CD4-positive, alpha-beta T cell treated with Interleukin-1 beta for 1 hour (primary cell): ENCODE results near the gene PSAP.

ENCODE experiments used
- DNase-seq, 2 donors: peaks; one replicate each; pipeline ENCODE4 v3.0.0-alpha.2; 2020 to 2022

PSAP gene

DNA sequence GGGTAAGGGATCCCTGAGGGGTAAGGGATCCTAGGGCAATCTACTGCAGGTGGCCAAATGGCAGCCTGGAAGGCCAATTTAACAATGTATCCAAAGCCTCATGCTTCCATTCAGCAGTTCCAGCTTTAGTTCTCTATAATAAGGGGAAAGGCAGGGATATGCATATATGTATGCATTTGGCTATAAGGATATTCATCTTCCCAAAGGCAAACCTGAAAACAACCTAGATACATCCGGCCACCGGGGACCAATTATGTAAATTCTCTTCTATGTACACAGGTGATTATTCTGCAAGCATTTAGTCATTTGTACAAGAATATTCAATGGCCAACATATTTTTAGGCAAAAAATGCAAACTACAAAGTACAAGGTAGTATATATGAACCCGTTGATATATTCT, 26.7 kb downstream of the PSAP start:
- DNase-seq: no peak

DNA sequence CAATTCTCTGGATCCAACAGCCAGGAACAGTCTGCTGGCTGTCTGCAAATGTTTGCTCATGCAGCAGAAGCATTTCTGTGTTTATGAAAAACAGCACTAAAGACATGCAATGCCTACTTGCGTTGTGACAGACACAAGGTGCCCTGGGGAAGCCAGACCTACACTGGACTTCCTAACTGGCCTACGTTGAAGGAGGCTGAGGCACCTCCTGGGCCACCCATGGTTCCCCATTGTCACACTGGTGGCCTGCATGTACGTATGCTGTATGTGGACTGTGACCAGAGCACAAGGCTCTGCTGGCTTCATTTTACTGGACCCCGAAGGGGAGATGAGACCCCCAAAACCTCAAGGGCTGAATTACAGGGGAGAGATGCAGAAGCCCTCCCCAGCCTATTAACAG, 27.7 kb downstream of the PSAP start:
- no peak for DNase-seq

DNA sequence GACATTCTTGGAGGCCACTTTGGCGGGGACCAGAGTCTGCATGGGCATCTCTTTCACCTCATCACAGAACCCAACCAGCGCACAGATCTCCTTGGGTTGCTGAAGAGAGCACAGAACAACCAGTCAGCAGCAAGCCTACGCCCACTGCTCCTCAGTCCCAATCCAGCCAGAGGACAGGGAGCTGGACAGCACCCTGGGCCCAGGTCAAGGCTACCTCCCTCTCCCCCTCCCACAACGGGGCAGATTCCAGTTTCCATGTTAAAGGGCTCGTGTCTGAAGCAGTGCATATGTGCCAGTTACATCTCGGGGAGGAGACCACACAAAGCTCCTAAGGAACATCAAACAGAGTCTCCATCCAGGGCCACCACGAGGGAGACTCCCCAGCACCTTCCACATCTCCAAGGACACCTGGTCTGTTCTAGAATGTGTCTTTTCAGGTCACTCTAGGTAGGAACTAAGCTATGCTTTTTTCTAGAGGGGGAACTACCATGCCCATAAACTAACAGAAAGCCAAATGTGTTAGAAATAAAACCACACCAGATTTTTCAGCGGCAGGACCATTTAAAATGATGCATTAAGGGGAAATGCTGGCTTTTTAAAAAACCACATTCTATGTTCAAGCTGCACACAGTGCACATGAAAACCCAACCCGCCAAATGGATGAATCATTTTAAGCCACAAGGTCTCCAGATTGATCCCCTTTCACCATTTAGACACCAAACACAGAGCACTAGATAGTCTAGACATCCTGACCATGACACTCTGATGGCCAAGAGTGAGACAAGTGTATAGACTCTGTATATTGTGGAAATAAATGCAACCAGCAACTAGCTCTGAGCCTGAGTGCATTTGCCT, 28.9 kb downstream of the PSAP start:
- no peak for DNase-seq

DNA sequence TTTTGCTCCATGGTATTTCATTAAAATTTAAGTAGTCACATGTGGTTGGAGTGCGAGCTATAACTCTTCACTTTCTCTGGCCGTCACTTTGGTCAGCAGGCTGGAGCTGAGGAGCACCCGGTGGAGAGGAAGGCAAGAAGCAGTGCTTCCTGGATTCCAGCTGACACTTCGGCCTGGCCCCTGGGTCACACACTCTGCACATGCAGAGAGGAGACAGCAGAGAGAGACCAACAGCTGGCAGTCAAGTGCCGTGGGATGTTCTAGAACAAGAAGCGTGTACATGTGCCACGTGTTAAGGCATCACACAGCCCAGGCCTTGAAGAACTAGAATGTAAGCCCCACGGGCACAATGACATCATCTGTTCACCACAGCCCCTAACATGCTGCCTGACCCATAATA, 30.1 kb downstream of the PSAP start:
- DNase-seq: no peak

DNA sequence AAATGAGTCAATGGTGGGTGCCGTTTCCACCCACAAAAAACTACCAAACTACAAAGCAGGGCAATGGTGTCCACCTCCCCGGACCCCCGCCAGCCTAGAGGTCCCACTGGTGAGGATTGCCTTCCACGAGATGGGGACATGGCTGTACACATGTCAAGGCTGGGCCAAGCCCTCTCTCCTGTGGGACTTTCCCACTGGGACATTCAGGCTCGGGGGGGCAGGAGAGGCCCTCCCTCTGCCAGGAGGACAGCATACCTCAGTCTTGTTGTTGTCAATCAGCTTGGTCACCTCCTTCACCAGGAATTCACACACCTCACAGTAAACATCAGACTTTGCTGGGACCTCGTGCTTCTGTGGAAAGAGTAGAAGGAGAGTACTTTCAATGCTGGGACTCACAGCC, 31.1 kb downstream of the PSAP start:
- DNase-seq: no peak

DNA sequence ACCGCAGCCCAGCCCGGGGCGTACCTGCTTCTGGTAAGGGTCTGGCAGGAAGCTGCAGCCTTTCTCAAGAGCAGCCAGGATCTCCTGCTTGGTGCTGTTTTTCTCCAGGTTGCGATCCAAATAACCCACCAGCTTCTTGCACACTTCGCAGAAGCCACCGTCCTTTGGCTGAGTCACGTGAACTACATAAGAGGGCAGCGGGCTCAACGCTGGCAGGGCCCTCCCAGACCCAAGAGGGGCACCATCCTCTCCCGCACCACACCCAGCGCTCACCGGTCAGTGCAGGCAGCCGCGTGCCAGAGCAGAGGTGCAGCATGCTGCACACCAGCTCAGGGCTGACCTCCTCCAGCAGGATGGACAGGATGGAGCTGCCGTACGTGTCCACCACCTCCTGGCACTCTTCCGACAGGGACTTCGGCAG, 31.6 kb downstream of the PSAP start:
- no peak for DNase-seq

DNA sequence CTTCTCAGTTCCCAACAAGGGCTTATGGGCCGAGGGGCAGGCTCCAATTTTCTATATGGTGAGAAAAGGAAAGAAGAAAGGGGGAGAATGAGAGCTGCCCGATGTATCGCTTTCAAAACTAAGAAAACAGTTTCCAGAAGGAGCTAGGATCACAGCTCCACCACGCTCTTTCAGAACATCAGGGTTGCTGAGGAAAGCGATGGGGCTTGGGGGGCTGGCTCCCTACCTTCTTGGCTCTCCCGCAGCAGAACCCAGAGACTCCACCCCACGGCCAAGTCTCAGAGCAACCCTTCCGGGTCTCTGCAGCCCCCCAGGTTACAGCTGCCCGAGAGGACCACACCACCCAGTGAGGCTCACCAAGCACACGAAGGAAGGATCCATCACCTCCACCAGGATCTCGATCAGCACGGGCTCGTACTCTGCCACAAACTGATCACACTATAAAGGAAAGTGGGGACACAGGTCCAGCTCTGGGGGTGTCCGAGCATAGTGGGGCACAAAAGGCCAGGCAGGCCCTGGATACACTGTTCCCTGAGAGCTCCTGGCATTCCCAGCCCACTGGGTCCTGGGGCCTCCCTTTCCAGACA, 32.3 kb downstream of the PSAP start:
- no peak for DNase-seq

DNA sequence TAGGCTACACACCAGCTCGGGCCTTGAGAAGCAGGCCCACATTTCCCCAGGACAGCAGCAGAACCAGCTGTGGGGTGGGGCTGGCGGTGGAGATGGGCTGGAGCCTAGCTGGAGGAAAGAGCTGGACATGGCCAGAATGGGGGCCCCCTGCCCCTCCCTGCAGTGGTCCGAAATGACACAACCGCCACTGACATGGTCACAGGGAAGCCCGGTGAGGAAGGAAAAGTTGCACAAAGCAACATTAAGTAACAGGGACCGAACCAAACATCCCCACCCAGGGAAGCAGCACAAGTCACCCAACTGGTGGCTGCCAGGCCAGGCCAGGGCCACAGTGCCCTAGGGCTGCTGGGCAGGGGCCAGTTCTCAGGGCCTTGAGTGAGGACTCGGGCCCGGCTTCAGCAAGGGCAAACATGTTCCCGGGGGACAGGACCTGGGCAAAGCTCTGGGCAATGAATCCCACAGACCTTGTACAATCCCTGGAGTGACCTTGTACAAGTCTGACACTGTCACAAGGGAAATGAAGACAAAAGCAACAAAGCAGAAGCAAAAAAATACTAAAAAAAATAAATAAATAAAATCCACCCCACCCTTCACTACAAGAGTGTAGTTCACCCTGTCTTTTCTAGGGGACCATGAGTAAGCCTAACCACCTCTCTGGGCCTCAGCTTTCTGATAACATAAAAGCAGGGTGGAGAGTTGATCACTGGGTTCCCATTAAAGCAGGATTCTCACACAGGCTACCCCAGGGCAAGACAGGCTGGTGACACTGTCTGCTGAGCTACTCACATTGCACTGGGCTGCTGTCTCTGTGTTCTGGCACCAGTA, 33.0 kb downstream of the PSAP start:
- peak in 1 of 2 donors; percentile 65 for DNase-seq

DNA sequence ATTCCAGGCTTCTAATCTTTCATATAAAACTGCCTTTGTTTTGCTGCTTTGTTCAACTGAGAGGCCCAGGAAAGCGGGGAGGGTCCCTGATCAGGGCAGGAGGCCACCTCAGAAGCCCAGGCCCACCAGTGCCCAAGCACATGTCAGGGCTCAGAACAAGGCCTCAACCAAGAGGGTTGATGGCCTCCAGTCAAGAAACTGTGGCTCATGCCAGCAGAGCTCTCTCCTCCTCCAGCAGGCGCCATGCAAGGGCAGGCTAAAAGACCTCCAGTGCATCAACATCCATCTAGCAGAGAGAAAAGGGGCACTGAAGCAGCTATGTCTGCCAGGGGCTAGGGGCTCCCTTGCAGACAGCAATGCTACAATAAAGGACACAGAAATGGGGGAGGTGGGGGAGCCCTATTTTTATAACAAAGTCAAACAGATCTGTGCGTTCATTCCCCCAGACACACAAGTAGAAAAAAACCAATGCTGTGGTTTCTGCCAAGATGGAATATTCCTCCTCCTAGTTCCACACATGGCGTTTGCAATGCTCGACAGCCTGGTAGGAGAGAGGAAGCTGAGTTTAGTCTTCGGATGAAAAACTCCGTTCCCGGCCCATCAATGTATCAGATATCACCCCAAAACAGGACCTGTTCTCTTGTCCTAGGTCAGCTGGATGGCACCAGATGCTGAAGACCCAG, 34.0 kb downstream of the PSAP start:
- DNase-seq: no peak

DNA sequence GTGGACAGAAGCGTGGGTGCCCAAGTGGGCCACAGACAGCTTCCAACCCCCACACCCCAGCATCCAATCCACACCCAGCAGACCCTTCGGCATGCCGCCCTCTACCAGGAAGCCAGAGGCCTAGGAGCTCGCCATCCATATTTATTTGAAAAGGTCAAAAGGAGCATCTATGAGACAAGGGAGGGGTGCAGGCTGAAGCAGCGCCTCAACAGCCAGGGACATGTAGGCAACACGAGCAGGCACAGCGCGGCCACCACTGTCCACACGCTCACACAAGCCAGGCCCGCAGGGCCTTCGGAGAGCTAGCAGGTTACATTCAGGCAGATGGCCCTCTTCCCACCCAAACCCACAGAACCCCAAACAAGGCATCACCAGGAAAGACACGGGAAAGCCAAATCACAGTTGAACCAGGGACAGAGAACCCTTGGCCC, 34.6 kb downstream of the PSAP start:
- no peak for DNase-seq

DNA sequence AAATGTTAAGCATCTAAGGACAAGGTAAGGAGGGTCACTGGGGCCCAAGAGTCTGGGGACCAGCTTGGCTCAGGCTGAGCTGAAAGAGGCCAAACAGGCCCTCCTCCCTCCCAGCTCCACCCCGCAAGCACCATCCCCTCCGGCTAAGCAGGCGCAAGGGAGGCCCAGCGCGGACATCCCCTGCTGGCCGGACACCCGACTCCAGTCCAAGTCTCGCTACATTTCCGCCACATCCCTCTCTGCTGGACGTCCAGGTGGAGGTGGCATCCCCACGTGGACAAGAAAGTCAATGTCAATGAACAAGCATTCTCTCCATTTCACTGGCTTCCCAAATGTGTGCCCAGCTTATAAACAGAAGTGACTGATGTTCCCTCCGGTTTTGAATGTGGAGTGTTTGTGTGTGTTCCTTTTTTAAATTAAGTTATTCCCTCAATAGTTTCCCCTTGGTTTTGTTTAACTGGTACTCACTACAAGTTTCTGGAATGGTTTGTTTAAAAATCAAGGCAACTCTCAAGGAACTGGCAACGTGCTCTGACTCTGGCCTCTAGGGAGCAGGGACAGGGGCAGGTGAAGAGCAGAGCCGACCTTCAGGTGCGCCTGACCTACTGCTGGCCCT, 35.4 kb downstream of the PSAP start:
- no peak for DNase-seq

DNA sequence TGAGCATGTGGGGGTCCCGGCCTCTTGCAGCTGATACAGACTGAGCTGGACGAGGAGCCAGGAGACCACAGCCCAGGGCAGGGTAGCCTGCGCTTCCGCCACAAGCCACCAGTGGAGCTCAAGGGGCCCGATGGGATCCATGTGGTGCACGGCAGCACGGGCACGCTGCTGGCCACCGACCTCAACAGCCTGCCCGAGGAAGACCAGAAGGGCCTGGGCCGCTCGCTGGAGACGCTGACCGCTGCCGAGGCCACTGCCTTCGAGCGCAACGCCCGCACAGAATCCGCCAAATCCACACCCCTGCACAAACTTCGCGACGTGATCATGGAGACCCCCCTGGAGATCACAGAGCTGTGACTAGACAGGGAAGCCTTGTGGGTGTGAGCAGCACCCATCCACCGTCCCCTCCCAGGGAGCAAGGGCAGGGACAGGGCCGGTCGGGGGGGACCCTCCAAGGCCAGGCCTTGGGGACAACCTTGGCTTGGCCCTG, 36.1 kb downstream of the PSAP start:
- DNase-seq: no peak

DNA sequence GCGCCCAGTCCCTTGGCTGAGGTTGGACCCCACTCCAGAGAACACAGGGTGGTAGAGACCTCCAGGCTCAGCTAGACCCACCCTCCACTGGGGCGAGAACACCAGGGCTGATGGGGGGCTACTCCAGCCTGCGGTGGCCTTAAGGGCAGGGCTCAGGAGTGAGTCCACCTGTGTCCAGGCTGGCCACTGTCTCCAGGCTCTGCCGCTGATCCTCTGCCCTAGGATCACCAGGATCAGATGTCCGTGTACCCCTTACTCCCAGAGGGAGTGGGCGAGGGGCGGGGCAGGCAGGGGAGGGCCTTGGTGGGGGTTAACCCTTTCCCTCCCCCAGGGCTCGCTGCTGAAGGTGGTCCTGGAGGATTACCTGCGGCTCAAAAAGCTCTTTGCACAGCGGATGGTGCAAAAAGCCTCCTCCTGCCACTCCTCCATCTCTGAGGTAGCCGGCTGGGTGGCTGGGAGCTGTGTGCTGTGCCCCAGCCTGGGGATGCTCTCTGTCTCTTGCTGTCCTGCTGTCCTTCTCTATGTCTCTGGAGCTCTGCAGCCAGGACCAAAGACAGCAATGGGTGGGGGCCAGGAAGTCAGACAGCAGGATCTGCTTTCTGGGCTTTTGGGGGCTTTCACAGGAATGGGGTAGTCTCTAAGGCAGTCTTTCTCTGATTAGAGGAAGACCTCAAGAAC, 38.0 kb downstream of the PSAP start:
- DNase-seq: no peak

DNA sequence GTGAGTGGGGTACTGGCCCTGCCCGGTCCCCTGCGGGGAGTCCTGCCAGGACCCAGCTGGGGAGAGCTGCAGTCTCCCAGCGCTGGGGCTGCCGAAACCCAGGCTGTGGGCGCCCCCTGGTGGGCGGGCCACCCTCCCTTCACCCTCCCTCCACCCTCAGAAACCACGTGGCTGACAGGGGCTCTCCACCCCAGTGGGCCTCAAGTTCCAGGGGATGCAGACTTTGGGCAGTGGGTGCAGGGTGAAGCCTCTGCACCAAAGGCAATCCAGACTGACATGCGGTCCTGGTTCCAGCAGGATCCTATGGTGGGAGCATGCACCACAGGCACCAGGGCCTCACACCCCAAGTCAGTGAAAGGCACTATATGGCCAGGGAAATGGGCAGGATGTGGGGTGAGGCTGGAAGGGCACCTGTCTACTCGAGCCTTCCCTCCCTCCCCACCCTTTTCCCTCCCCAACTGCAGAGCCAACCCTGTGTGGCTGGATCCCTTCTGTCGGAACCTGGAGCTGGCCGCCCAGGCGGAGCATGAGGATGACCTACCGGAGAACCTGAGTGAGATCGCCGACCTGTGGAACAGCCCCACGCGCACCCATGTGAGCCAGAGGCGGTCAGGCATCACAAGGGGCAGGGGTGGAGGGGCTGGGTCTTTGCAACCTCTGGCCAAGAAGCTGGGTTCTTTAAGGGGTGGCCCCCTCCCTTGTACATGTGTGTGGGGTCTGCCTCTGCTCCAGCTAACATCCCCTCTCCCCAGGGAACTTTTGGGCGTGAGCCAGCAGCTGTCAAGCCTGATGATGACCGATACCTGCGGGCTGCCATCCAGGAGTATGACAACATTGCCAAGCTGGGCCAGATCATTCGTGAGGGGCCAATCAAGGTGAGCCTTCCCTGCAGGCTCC, 38.8 kb downstream of the PSAP start:
- DNase-seq: peak; percentile 77

DNA sequence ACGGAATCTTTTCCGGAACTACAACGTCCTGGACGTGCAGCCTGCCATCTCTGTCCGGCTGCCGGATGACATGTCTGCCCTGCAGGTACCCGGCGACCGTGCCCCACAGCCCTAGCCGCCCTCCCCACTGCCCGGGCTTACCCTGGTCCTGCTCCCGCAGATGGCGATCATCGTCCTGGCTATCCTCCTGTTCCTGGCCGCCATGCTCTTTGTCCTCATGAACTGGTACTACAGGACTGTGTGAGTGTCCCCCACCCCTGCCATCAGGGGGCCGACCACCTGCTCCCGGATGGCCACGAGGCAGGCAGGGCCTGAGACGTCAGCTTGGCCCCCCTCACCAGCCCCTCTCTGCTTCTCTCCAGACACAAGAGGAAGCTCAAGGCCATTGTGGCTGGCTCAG, 39.7 kb downstream of the PSAP start:
- DNase-seq: no peak

DNA sequence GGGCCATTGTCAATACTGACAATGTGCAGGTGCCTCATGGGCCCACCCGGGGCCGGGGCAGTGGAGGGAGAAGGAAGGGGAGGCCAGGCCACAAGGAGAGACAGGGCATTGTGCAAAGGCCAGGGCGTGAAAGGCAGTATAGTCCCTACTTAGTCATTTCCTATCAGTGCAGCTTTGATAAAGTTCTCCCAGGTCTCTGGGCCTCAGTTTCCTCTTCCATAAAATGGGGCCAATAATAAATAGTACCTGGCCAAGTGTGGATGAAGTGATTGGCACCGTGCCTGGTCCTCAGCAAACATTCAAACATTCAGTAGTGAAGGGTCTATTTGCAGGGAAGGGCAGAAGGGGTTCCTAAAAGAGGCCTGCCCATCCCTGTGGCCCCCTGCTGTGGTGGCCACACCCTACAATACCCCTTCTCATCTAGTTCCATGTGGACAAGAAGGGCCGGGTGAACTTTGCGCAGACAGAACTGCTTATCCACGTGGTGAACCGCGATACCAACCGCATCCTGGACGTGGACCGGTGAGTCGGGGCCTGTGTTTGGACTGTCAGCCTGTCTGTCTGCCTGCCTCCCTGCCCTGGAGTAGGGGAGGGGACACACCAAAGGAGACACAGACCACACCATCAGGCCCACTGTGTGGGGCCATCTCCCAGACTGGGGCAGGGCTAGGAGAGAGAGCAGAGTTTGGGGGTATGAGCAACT, 40.9 kb downstream of the PSAP start:
- DNase-seq: no peak

DNA sequence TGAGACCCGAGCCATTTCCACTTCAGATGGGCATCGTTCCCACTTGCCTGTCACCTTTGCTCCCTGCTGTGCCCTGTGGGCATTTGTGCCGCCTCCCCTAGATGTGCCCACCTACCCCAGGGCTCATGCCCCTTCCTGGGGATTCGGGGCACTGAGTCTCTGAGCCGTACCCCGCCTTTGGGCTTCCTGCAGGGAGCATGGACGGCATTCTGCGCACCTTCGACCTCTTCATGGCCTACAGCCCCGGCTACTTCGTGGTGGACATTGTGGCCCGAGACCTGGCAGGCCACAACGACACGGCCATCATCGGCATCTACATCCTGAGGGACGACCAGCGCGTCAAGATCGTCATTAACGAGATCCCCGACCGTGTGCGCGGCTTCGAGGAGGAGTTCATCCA, 41.4 kb downstream of the PSAP start:
- no peak for DNase-seq

DNA sequence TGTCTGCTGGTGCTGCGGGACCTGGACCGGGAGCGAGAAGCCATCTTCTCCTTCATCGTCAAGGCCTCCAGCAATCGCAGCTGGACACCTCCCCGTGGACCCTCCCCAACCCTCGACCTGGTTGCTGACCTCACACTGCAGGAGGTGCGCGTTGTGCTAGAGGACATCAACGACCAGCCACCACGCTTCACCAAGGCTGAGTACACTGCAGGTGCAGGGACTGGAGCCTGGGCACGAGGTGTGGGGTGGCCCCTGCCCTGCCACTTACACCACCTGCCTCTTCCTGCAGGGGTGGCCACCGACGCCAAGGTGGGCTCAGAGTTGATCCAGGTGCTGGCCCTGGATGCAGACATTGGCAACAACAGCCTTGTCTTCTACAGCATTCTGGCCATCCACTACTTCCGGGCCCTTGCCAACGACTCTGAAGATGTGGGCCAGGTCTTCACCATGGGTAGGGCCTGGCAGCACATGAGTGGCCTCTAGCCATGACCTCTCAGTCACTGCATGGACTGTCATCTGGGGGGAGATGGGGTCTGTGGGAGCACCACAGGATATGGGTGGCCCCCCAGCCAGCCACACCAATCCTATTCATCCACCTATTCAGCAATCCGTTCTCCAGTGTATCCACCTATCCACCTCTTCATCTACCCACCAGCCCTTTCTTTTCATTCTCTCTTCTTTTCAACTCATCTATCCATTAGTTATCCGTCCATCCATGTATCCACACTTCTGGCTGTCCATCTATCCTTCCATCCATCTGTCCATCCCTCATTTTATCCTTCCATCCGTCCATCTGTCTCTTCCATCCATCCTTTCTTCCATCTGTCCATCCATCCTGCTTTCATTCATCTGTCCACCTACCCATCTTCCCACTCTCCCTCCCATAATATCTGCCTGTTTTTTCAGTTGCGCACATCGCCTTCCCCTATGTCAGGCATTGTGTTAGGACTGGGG, 43.2 kb downstream of the PSAP start:
- no peak for DNase-seq
